Occipital lobe (tissue), 2 donors: ENCODE data around the gene ROMO1. TPM values are rescaled to one million over a fixed set of nuclear protein-coding genes. Genes with fewer than 3 reads are reported as not detected.

Source experiments
- DNase-seq: peaks from one replicate; lab custom pipeline; 2025; lab: John Stamatoyannopoulos, UW
- total RNA-seq: library from RNA; depleted of rRNA; stranded (reverse); fragments of >200 nt; gene quantifications from one replicate; pipeline ENCODE4 v1.2.3, GENCODE V29; 2014

ROMO1 gene
- total RNA-seq: 57.4 TPM

DNA sequence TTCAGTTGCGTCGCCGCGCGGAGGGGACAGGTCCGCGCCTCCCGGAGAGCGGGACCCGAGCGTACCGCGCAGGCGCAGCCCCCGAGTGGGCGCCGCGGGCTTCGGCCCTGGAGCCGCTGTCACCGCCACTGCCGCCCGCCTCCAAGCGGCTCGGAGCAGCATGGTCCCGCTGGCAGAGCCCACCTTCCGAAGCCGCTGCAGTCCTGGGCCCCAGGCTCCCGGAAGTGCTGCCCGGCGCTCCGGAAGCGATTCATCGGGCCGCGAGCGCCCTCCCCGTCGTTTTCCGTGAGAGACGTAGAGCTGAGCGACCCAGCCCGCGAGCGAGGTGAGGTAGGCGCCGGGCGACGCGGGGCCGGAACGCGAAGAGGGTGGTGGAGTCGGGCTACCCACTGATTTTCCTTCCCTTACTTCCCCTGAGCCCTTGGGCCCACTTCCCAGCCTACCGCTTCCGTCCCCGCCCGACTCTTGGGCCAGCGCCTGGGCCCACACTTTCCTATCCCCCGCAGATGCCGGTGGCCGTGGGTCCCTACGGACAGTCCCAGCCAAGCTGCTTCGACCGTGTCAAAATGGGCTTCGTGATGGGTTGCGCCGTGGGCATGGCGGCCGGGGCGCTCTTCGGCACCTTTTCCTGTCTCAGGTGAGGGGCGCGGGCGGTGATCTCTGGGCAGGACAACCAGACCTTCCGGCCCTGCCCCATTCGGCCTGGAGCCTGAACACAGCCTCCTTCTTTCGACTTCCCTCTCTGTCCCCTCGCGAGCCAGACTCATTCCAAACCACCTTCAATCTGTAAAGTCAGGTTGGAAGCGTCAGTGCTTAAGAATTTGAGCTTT lies at the start of gene ROMO1, which contains the start of gene NFS1:
TSS of gene ROMO1 (plus strand) at position 279 of the 830 bp plus-strand sequence. CDS start at position 507, 228 bp downstream.
TSS of gene NFS1 (minus strand) at position 226 of the 830 bp plus-strand sequence. CDS start at position 162, 64 bp downstream.
- peak; percentile 75 for DNase-seq

DNA sequence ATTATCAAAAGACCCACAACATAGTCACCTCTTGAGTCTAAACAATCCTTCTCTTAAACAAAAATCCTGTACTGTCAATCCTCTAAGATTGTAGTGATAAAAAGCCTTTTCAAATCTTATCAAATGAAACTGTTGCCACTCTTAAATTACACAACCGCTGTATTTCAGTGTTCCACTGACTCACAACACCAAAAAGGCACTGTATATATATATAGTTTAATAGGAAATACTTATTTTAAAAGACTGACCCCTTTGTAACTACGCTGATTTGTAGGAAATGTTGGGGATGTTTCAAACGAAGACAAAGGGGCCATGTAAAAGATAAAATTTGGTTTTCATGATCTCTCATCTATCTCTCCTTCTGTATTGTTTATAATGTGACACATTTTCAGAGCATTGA lies 48.6 kb upstream of the ROMO1 start:
- no peak for DNase-seq

DNA sequence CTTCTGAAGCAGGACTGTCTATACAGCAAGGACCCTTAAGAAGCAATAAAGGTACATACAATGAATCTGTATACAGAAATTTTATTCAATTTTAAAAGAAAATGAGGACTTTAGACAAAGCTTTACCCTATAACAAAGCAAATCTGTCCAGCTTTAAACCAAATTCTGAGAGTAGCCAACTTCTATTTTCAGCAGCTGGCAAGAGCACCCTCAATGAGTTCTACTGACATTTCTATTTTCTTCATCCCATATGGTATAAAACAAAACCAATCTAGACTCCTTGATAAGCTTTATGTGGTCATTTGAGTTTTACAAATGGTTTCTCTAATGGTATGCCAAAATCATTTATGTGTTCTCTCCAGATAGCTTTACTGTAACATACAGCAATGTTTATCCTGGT lies 47.2 kb upstream of the ROMO1 start:
- no peak for DNase-seq

- DNase-seq: no peak
Observed at GRCh38 chr20:35652641-35653429, 46.4 kb upstream of the ROMO1 start.

DNA sequence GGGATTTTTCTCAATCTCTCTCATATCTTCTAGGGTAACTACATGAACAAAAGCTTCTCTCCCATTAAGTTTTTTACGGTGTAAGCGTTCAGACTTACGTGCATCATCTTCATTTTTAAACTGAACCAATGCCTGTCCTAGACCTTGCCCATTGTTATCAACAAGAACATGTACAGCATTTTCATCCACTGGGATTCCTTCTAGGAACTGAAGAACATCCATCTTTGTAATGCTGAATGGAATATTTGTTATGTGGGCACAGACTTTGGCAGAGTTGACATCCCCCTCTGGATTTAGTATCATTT lies 45.8 kb upstream of the ROMO1 start:
- no peak for DNase-seq

GRCh38 chr20:35653893-35654292 lies 45.3 kb upstream of the ROMO1 start:
- no peak for DNase-seq

DNA sequence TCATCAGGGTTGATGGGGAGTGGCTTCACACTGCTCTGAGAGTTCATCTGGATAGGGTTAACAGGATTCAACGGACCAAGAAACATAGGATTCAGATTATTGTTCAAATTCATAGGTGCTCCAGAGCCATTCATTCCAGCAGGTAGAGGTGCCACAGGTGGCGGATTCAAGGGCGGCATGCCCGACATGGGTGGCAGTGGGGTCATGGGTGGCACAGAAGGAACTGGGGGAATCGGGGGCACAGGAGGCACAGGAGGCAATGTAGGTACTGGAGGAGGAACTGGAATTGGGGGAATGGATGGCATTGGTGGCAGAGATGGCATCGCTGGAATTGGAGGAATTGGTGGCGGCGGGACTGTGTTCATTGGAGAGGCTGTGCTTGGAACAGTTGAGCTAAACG lies 44.8 kb upstream of the ROMO1 start:
- no peak for DNase-seq

GRCh38 chr20:35657271-35657670 lies 41.9 kb upstream of the ROMO1 start:
- DNase-seq: no peak

DNA sequence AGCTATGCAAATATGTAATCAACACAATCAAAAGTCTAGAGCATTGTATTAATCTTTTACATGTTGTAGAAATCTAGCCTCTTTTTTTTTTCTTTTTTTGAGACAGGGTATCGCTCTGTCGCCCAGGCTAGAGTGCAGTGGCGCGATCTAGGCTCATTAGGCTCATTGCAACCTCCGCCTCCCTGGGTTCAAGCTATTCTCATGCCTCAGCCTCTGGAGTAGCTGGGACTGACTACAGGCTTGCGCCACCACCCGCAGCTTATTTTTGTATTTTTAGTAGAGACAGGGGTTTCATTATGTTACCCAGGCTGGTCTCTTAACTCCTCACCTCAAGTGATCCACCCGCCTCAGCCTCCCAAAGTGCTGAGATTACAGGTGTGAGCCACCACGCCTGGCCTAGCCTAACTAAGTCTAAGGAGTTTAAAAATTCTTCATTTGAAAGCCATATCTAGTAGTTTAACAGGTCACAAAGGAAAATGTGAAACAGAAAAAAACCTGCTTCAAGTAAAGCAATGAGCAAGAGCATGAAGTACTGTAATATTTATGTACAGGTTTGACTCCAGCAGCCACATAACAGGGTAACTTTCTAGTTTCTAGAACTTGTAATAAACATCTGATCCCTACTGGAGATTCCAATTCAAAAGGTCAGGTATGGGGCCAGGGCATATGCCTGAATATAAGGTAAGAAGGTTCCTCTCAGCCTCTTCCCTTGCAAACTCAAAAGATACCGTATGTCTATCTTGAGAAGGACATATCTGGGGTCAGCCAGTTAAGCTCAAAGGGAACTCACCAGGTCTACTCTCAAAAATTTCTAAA lies 38.9 kb upstream of the ROMO1 start:
- no peak for DNase-seq

DNA sequence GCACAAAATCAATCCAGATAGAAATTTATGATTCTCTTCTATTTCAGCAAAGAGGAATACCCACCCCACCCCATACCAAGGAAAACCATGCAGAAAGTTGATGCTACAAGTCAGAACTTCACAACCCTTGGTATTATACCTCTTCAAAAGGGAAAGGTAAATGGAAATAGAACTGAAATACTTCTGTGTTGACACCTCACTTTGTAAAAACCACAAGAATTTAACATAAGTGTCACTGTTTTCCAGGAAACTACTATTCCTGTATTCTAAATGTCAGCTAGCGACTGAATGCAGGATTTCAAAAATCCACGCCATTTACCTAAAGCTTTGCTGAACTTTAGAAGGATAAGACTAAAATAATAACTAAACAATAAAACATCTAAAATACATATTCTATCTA lies 38.2 kb upstream of the ROMO1 start:
- DNase-seq: no peak

DNA sequence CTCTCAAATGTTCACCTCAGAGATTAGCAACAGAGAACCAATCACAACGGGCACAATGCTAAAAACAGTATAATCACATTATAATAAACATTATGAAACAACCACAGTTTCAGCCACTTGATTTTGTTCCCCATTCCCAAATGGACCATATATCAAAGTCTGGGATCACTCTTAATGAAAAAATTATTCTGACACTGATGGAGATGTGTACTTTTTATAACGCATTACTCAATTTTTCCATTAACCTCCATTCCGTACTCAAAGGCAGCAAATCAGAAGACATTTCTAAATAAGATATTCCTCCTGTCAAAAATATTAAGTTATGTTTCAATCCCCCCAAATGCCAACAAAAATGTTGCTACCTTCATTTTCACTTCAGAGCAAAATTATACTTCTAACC lies 37.3 kb upstream of the ROMO1 start:
- no peak for DNase-seq

DNA sequence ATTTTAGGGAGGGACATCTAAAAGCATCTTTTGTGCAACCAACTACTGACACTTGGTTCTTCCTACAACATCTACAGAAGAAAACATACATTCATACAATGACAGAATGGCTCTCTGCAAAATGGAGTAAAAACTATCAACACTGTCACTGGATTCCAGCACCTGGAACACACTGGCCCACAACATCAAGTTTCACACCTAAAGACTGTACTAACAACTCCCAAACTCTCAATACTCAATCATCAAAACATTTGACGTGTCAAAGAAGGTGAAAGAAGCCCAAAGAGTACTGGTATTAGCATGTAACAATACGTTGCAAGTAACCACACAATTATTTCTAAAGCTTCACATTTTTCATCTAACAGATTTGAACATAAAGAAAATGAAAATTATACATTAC lies 36.7 kb upstream of the ROMO1 start:
- DNase-seq: no peak

DNA sequence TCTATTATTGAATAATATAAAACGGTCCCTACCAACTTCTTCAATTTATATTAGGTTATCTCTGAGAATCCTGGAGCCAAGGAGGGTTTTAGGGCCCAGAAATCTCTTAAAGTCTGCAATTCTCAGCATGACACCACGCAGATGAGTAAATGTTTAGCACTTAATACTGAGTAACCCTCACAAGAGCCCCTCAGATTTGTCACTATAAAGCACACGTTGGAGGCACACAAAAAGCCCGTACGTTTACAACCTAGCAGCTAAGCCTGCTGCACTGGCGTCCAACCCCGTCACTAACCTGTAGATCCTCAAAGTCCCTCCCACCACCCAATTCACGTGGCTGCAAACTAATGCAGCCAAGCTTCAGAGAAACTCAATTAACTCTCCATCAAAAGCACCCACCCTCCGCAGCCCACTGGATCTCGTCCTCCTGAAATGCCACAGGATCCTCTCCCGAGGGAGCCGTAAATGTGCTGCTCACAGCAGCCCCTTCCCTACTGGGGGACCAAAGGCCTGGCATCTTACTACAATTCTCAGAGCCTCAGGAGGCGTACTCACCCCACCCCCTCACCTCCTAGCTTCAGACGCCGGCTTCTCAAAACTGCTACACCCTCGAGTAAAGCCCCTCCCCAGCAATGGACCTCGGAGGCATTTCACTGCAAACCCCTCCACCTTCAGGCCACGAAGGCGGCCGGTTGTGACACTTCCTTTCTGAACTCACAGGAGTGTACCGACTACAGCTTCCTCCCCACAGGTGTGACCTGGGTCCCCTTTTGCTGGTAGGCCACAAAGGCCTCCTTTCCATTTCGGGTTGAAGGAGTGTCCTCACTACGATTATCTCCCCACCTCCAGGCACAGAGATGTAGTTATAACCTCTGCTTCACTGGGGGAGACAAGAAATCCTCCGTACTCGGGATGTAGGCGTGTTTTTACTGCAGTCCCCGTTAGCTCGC lies 35.4 kb upstream of the ROMO1 start:
- DNase-seq: peak; percentile 24

DNA sequence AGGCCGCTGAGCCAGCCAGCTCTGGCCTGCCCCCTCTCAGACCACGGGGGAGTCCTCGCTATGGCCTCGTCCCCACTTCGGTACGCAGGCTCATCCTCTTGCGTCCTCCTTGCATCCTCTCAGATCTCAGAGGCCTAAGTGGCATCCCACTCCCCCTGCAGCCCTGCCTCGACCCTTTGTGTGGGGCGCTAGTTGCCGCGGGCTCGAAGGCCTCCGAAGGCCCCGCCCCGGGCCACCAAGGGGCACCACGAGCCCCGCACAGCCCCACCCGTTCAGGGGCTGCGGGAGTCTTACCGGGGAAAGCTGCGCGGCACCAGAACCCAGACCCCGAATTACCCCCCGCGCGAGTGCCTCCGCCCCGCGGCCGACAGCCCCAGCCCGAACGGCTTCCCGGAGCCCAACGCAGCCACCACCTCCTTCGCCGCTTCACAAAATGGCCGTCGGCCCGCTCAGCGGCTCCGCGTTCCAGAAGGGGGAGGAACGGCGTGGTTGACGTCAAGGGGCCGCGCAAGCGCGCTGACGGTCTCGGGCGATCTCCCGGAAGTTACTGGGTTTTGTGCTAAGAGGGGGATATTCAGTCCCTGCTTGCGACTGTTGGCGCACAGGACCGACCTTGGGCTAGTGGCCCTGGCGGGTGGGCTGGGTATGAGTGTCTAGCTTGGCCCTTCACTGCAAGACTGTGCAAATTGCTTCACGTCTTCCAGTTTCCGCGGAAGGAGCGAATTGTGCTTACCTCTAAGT lies 34.6 kb upstream of the ROMO1 start, which contains the start of the genes CPNE1 and RBM12:
TSS of gene CPNE1 (minus strand) at position 435 of the 741 bp plus-strand sequence. CDS start 31,977 bp downstream, outside the sequence.
TSS of gene RBM12 (minus strand) at position 435 of the 741 bp plus-strand sequence. CDS start 9,578 bp downstream, outside the sequence.
- peak; percentile 85 for DNase-seq

- no peak for DNase-seq
Observed at GRCh38 chr20:35665949-35666288, 33.3 kb upstream of the ROMO1 start.

DNA sequence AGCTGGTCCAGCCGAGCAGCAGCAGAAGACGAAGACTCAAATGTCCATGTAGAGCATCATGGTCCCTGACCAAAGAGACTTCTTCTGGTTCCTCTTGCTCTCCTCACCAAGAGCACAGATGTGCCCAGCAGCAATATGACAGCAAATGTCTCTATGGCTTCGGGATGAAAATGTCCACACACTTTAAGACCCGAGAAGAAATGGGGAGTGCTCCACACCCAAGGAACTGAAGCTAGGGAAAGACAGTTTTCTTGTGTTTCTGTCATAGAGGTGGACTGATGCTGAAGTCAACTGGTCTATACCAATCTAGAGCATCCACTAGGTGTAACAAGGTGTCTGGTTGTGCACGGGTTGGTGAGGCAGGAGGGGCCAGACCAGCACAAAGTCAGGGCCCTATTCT lies 30.0 kb upstream of the ROMO1 start:
- no peak for DNase-seq

DNA sequence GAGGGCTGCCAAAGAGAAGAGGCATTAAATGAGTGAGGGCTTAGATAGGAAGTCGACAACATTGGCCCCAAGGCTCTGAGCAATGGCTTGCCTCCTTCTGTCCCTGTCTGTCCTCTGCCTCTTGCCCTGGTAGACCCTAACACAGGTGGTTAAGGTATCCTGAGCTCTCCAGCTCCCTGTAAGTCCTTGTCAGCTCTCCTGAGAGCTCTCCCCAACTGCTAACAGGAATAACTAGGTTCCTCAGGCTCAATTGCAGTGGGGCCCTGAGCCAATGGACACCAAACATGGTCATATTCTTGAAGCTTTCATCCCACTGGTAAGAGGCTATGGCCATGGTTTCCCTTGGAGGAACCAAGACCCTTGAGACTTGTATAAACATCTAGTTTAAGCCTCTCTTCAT lies 29.5 kb upstream of the ROMO1 start:
- no peak for DNase-seq

DNA sequence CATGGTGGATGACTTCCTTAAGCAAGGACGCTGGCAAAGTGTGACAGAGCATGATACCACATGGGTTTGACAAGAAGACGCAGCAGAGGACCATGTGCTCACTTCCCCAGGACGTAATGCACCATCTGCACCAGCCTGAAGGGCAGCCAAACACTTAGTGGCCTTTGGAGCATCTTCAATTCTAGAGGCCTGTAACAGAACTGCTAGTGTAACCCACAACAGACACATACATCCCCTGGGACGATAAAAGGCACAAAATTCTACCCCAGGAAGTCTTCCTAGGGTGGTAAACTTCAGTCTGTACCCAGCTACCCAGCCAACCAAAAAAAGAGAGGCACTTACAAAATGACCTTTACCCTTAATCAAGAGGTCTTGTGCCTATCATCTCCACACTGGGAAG lies 25.3 kb upstream of the ROMO1 start:
- DNase-seq: no peak

DNA sequence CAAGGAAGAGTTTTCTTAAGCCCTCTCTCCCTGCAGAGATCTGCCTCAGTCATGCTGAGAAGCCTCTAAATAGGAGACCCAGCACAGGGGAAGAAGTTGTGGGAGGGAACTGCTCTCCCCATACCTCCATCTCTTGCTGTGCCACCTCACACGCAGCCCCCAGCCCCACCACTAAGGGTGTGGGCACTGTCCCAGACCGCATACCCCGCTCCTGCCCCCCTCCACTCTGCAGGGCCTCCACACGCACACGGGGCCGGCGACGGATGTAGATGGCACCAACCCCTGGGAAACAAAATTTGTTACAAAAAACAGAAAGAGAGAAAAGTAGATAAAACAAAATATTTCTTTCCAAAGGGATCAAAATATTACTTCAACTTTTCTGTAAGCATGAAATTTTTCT lies 24.3 kb upstream of the ROMO1 start:
- no peak for DNase-seq
